DOHH2 (cell line): ENCODE results near the gene SEC24B.

Source experiments
- H3F3A ChIP-seq: fragments of 200-600 bp; sonication (generic), shearing (Covaris generic); 2 replicates; pipeline ENCODE4 v1.6.0; 2016; ENCODE audit warnings: antibody characterized with exemption, mild to moderate bottlenecking; ENCODE audit not compliant: control insufficient read depth, insufficient read depth
- H3K27ac ChIP-seq: fragments of 200-600 bp; sonication (generic); 2 replicates; pipeline ENCODE4 v1.5.1; 2014; ENCODE audit warnings: low read depth, mild to moderate bottlenecking, low read length, moderate library complexity
- H3K27me3 ChIP-seq: fragments of 200-600 bp; sonication (generic); 2 replicates; pipeline ENCODE4 v1.6.1; 2014; ENCODE audit warnings: mild to moderate bottlenecking, low read length, mixed read lengths; ENCODE audit not compliant: control insufficient read depth
- H3K36me3 ChIP-seq: fragments of 200-600 bp; sonication (generic); 2 replicates; pipeline ENCODE4 v1.6.1; 2014; ENCODE audit warnings: mild to moderate bottlenecking, low read length, moderate library complexity, mixed read lengths; ENCODE audit not compliant: control insufficient read depth
- H3K4me1 ChIP-seq: fragments of 200-600 bp; sonication (generic); 2 replicates; pipeline ENCODE4 v1.6.1; 2014; ENCODE audit warnings: mild to moderate bottlenecking, low read length, mixed read lengths; ENCODE audit not compliant: control insufficient read depth
- H3K4me2 ChIP-seq: fragments of 200-600 bp; sonication (generic); 2 replicates; pipeline ENCODE4 v1.6.0; 2014; ENCODE audit warnings: mild to moderate bottlenecking, low read length, moderate library complexity
- H3K4me3 ChIP-seq: fragments of 200-600 bp; sonication (generic); 2 replicates; pipeline ENCODE4 v1.5.1; 2014; ENCODE audit warnings: mild to moderate bottlenecking, low read length, mixed read lengths
- H3K79me2 ChIP-seq: fragments of 200-600 bp; sonication (generic); 2 replicates; pipeline ENCODE4 v1.6.1; 2014; ENCODE audit warnings: mild to moderate bottlenecking, low read length, mixed read lengths; ENCODE audit not compliant: control insufficient read depth
- H3K9me2 ChIP-seq: fragments of 200-600 bp; sonication (generic); replicated peaks from 2 replicates; pipeline ENCODE4 v1.6.1; 2014; ENCODE audit warnings: mild to moderate bottlenecking, low read length, mixed read lengths; ENCODE audit not compliant: control insufficient read depth
- H3K9me3 ChIP-seq: fragments of 200-600 bp; sonication (generic); 2 replicates; pipeline ENCODE4 v1.6.1; 2014; ENCODE audit warnings: antibody characterized with exemption, low read length, mixed read lengths; ENCODE audit not compliant: control insufficient read depth, insufficient read depth
- H4K20me1 ChIP-seq: fragments of 200-600 bp; sonication (generic); 2 replicates; pipeline ENCODE4 v1.6.0; 2014; ENCODE audit warnings: low read depth, mild to moderate bottlenecking, antibody characterized with exemption, low read length, moderate library complexity; ENCODE audit not compliant: control insufficient read depth, insufficient read depth
- CTCF ChIP-seq: fragments of 200-600 bp; sonication (generic); IDR thresholded peaks from one replicate; pipeline ENCODE4 v1.5.1; 2014; ENCODE audit warnings: antibody characterized with exemption, mild to moderate bottlenecking, low read depth, low read length; ENCODE audit not compliant: poor library complexity, severe bottlenecking
- EZH2phosphoT487 ChIP-seq: fragments of 200-600 bp; sonication (generic); IDR thresholded peaks from 2 replicates; pipeline ENCODE4 v1.6.1; 2017; ENCODE audit warnings: borderline replicate concordance, mild to moderate bottlenecking, antibody characterized with exemption, low read length, moderate library complexity, mixed read lengths

Gene SEC24B

GRCh38 chr4:109424093-109424841, 9.3 kb upstream of the SEC24B start:
- no peaks in the 10 kb centered on the region for H3K9me3 ChIP-seq
- no peaks in the 10 kb centered on the region for H3K36me3 ChIP-seq
- no peak overlapping the region for H3K27ac ChIP-seq
- no peaks in the 10 kb centered on the region for H3K9me2 ChIP-seq
- H3K4me1 ChIP-seq, result no peaks in the 10 kb centered on the region
- H3K79me2 ChIP-seq, result no peaks in the 10 kb centered on the region
- TF ChIP-seq CTCF (no peak), EZH2phosphoT487 (no peak)
- H4K20me1 ChIP-seq, result no peaks in the 10 kb centered on the region
- H3K4me2 ChIP-seq, result no peak overlapping the region
- H3K4me3 ChIP-seq, result no peak overlapping the region
- peaks cover 6% of the 10 kb centered on the region for H3K27me3 ChIP-seq
- no peaks in the 10 kb centered on the region for H3F3A ChIP-seq

GRCh38 chr4:109425405-109425804, 8.2 kb upstream of the SEC24B start:
- H3K36me3 ChIP-seq, result no peaks in the 10 kb centered on the region
- H3K27me3 ChIP-seq, result no peaks in the 10 kb centered on the region
- H3K4me1 ChIP-seq, result no peaks in the 10 kb centered on the region
- no peaks in the 10 kb centered on the region for H4K20me1 ChIP-seq
- no peaks in the 10 kb centered on the region for H3F3A ChIP-seq
- TF ChIP-seq EZH2phosphoT487, result no peak
- TF ChIP-seq CTCF, result no peak
- H3K4me3 ChIP-seq, result no peak overlapping the region
- no peaks in the 10 kb centered on the region for H3K79me2 ChIP-seq
- no peaks in the 10 kb centered on the region for H3K9me3 ChIP-seq
- no peak overlapping the region for H3K4me2 ChIP-seq
- H3K27ac ChIP-seq, result no peak overlapping the region
- no peaks in the 10 kb centered on the region for H3K9me2 ChIP-seq

GRCh38 chr4:109429545-109429944, 4.1 kb upstream of the SEC24B start:
- H3K27me3 ChIP-seq, result no peaks in the 10 kb centered on the region
- no peak overlapping the region for H3K4me3 ChIP-seq
- no peak for TF ChIP-seq CTCF
- TF ChIP-seq EZH2phosphoT487, result no peak
- peaks cover 11% of the 10 kb centered on the region for H3K4me1 ChIP-seq
- no peak overlapping the region for H3K27ac ChIP-seq
- no peaks in the 10 kb centered on the region for H3K9me3 ChIP-seq
- no peak overlapping the region for H3K4me2 ChIP-seq
- H4K20me1 ChIP-seq, result 0 out of 2 replicates have a peak, but pooled peaks cover 1% of the 10 kb centered on the region
- H3F3A ChIP-seq, result no peaks in the 10 kb centered on the region
- peaks cover 16% of the 10 kb centered on the region for H3K79me2 ChIP-seq
- no peaks in the 10 kb centered on the region for H3K36me3 ChIP-seq
- H3K9me2 ChIP-seq, result no peaks in the 10 kb centered on the region
